Lung (tissue), 12 donors: ENCODE results near the gene DIS3L2. TPM values are rescaled to one million over a fixed set of nuclear protein-coding genes. Genes with fewer than 3 reads are reported as not detected.

ENCODE experiments used
- ATAC-seq: fragments of 200-7000 bp; cut with Tn5 transposase; one replicate; pipeline ENCODE4 v1.9.1; 2020; ENCODE audit warnings: moderate number of reproducible peaks; ENCODE audit not compliant: insufficient read depth, low FRiP score
- DNase-seq, 3 donors: peaks; one replicate each; pipeline ENCODE4 v3.0.0-alpha.2; 2013 to 2017
- H3K27ac ChIP-seq, 2 donors: one replicate each; pipeline ENCODE4 v1.5.1; 2013; ENCODE audit warnings: mild to moderate bottlenecking in 2 of 2, moderate library complexity in 2 of 2, control low read depth in 1 of 2, inconsistent platforms in 1 of 2, low read depth in 1 of 2, low read length in 1 of 2
- H3K27me3 ChIP-seq, 3 donors: one replicate each; pipeline ENCODE4 v1.5.1; 2013; ENCODE audit warnings: low read length in 2 of 3; ENCODE audit not compliant: control insufficient read depth in 3 of 3, insufficient read depth in 3 of 3
- H3K36me3 ChIP-seq, 4 donors: one replicate each; pipeline ENCODE4 v1.5.1; 2013; ENCODE audit warnings: low read length in 4 of 4, mild to moderate bottlenecking in 1 of 4, moderate library complexity in 1 of 4; ENCODE audit not compliant: control insufficient read depth in 4 of 4, insufficient read depth in 4 of 4
- H3K4me1 ChIP-seq, 5 donors: one replicate each; pipeline ENCODE4 v1.5.1; 2013; ENCODE audit warnings: low read length in 5 of 5, mild to moderate bottlenecking in 2 of 5, moderate library complexity in 1 of 5; ENCODE audit not compliant: control insufficient read depth in 5 of 5, insufficient read depth in 5 of 5
- H3K4me3 ChIP-seq: one replicate; pipeline ENCODE4 v1.5.1; 2013; ENCODE audit warnings: mild to moderate bottlenecking, control low read depth, moderate library complexity
- H3K9ac ChIP-seq, 2 donors: one replicate each; pipeline ENCODE4 v1.5.1; 2013; ENCODE audit warnings: low read length in 2 of 2, control low read depth in 1 of 2; ENCODE audit not compliant: insufficient read depth in 1 of 2
- H3K9me3 ChIP-seq, 4 donors: one replicate each; pipeline ENCODE4 v1.5.1; 2013; ENCODE audit warnings: low read length in 3 of 4, mild to moderate bottlenecking in 1 of 4, moderate library complexity in 1 of 4; ENCODE audit not compliant: control insufficient read depth in 4 of 4, insufficient read depth in 3 of 4
- CTCF ChIP-seq: IDR thresholded peaks from 2 replicates; pipeline ENCODE4 v1.5.1; 2012; ENCODE audit warnings: mild to moderate bottlenecking; ENCODE audit errors: control extremely low read depth, extremely low read depth
- WGBS, 2 donors: extraction: QIAGEN DNeasy Blood & Tissue Kit; methylation state at CpG; one replicate each; pipeline ENCODE4 v1.1.7; 2013; 5-methylcytosine and 5-hydroxymethylcytosine counted together
- polyA plus RNA-seq, 2 donors: library from polyadenylated mRNA; stranded (reverse); fragments of 200-250 nt; gene quantifications; one replicate each; pipeline ENCODE4 v1.2.1, GENCODE V29; 2013
- total RNA-seq, 2 donors: library from RNA; depleted of rRNA in 1 of 2; stranded (reverse); fragments of >200 nt in 1 of 2; gene quantifications; one replicate each; pipeline ENCODE4 v1.2.1, GENCODE V29; 2014 to 2021
- donor health status: control.
- donor health status: control.
- donor health status: Bipolar disorder and iron deficiency.
- donor health status: healthy.
- donor health status: DM: yes; HTN: yes; CAD: no.

The DIS3L2 gene
- total and polyA plus RNA-seq, 4 donors, result 12.7 to 41.0 (median 31.1) TPM

DNA sequence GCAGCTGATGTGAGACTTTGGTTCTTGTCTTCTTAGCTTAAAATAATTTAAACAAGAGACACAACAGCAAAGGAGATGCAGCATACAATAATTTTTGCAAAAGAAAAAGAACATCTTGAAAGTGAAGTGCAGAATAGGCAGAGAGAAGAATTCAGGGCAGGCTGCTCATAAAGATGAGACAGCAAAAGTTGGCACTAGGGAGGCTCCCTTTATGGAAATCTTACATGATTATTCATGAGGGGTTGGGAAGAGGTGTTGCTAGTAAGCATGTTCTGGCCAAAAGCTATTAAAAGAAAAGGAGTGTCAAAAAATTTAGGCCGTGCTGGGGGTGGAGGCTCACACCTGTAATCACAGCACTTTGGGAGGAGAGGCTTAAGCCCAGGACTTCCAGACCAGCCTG, 412.8 kb downstream of the DIS3L2 start:
- Histone ChIP-seq H3K4me3 (no peak overlapping the region), H3K27me3 (no peaks in the 10 kb centered on the region), H3K4me1 (no peaks in the 10 kb centered on the region), H3K36me3 (no peaks in the 10 kb centered on the region), H3K9ac (no peak overlapping the region), H3K9me3 (no peaks in the 10 kb centered on the region), H3K27ac (no peak overlapping the region)
- 82 to 100% methylated on average over 1 of the region's 1 CpG for WGBS, 2 donors
- ATAC-seq (no peak), DNase-seq (no peak)
- no peak for TF ChIP-seq CTCF

DNA sequence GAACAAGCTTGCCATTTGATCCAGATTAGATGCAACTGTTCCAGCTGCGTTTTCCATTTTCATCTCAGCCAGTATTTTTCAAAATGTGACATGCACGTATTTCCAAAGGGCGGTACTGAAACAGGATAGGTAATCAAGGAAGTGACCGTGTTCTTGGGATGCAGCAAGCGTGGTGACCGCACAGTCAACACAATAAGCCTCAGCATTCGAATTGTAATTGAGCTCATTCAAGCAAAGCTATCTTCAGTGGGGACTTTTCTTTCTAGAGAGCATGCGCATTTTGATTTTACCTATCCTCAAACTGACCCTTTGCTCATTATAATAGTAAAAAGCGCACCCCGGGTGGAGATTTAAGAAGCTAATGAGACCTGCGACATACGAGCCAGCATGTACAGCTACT, 413.7 kb downstream of the DIS3L2 start:
- ATAC-seq, result no peak
- Histone ChIP-seq H3K4me1 (no peaks in the 10 kb centered on the region), H3K36me3 (no peaks in the 10 kb centered on the region), H3K9me3 (no peaks in the 10 kb centered on the region), H3K27me3 (no peaks in the 10 kb centered on the region), H3K4me3 (no peak overlapping the region), H3K27ac (no peak overlapping the region), H3K9ac (no peak overlapping the region)
- no peak for TF ChIP-seq CTCF
- DNase-seq, result no peak
- 78 to 89% methylated on average over 12 of the region's 12 CpGs for WGBS, 2 donors

- Histone ChIP-seq H3K27ac (no peak overlapping the region), H3K9ac (no peak overlapping the region), H3K36me3 (no peaks in the 10 kb centered on the region), H3K9me3 (no peaks in the 10 kb centered on the region), H3K4me1 (no peaks in the 10 kb centered on the region), H3K27me3 (peaks cover 0 to 2% (median 0%) of the 10 kb centered on the region in 3 donors), H3K4me3 (no peak overlapping the region)
- TF ChIP-seq CTCF, result no peak
- 91 to 94% methylated on average over 4 of the region's 4 CpGs for WGBS, 2 donors
- ATAC-seq (no peak), DNase-seq (no peak)
These were observed 414.7 kb downstream of the DIS3L2 start for GRCh38 chr2:232376260-232376659.

DNA sequence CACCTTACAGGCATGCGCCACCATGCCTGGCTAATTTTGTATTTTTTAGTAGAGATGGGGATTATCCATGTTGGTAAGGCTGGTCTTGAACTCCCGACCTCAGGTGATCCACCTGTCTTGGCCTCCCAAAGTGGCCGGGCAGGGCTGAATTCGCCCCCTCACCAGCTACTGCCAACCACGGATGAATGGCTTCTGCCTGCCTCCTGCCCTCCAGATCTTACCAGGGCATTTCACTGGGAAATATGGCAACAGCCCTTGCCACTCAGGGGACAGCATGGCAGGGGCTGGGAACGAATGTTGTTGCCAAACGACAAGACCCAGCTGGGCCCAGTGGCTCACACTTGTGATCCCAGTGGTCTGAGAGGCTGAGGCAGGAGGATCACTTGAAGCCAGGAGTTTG, 415.2 kb downstream of the DIS3L2 start:
- Histone ChIP-seq H3K9ac (no peak overlapping the region), H3K27ac (no peak overlapping the region), H3K36me3 (no peaks in the 10 kb centered on the region), H3K9me3 (no peaks in the 10 kb centered on the region), H3K4me3 (peak overlapping the region; percentile 15), H3K4me1 (peaks cover 0 to under 1% (median 0%) of the 10 kb centered on the region in 5 donors), H3K27me3 (peaks cover 0 to 5% (median 0%) of the 10 kb centered on the region in 3 donors)
- TF ChIP-seq CTCF, result no peak
- WGBS, 2 donors, result 88 to 89% methylated on average over 7 of the region's 7 CpGs
- no peak for ATAC-seq
- DNase-seq, result no peak
